ENCODE results near the gene NOS3. TPM values are rescaled to one million over a fixed set of nuclear protein-coding genes. Genes with fewer than 3 reads are reported as not detected.

NOS3 gene
- polyA plus RNA-seq, 3 donors, result 0.26 to 0.72 (median 0.39) TPM

- 30% methylated on average over 13 of the region's 16 CpGs for WGBS (ENCODE audit: insufficient coverage)
- H3K36me3 Mint-ChIP-seq, result no peaks in the 10 kb centered on the region
- peaks cover 0 to 3% (median 0%) of the 10 kb centered on the region in 7 donors for H3K9me3 Mint-ChIP-seq
- H3K4me1 Mint-ChIP-seq, result peaks cover 10% of the 10 kb centered on the region
- H3K27ac Mint-ChIP-seq, result no peak overlapping the region
- no peak for DNase-seq
- H3K9ac ChIP-seq (ENCODE audit: insufficient read depth, low read length, poor library complexity, severe bottlenecking), result no peak overlapping the region
- H3K27me3 ChIP-seq (ENCODE audit: control insufficient read depth in 2 of 2, insufficient read depth in 2 of 2, low read length in 2 of 2), result peaks cover 0 to 21% of the 10 kb centered on the region in 2 donors
- H3K4me1 ChIP-seq (ENCODE audit: control insufficient read depth in 1 of 2, insufficient read depth in 2 of 2, low read length in 2 of 2), result no peaks in the 10 kb centered on the region
- H4K20me1 ChIP-seq (ENCODE audit: insufficient read depth, low read length), result no peaks in the 10 kb centered on the region
- H2AFZ ChIP-seq (ENCODE audit: insufficient read depth, low read depth, low read length, poor library complexity, severe bottlenecking), result no peak overlapping the region
- H3K4me3 ChIP-seq (replicated peaks in 1 of 3; ENCODE audit: low read depth in 2 of 3, low read length in 3 of 3), result no peak overlapping the region
- peaks cover 22 to 74% (median 33%) of the 10 kb centered on the region in 3 donors for H3K27me3 Mint-ChIP-seq (ENCODE audit: low read depth in 3 of 3)
- H3K9me3 ChIP-seq (replicated peaks in 1 of 2; ENCODE audit: control insufficient read depth in 1 of 2, insufficient read depth in 1 of 2, low read length in 2 of 2), result no peaks in the 10 kb centered on the region
- no peak overlapping the region for H3K4me2 ChIP-seq (replicated peaks; ENCODE audit: extremely low read depth, low read length, poor library complexity, severe bottlenecking)
- no peaks in the 10 kb centered on the region for H3K79me2 ChIP-seq (ENCODE audit: insufficient read depth, low read length)
- TF ChIP-seq, protein P1, sequence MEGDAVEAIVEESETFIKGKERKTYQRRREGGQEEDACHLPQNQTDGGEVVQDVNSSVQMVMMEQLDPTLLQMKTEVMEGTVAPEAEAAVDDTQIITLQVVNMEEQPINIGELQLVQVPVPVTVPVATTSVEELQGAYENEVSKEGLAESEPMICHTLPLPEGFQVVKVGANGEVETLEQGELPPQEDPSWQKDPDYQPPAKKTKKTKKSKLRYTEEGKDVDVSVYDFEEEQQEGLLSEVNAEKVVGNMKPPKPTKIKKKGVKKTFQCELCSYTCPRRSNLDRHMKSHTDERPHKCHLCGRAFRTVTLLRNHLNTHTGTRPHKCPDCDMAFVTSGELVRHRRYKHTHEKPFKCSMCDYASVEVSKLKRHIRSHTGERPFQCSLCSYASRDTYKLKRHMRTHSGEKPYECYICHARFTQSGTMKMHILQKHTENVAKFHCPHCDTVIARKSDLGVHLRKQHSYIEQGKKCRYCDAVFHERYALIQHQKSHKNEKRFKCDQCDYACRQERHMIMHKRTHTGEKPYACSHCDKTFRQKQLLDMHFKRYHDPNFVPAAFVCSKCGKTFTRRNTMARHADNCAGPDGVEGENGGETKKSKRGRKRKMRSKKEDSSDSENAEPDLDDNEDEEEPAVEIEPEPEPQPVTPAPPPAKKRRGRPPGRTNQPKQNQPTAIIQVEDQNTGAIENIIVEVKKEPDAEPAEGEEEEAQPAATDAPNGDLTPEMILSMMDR (IDR thresholded peaks at IDR 0.05), result no peak
- H3K36me3 ChIP-seq (replicated peaks in 1 of 2; ENCODE audit: control insufficient read depth in 1 of 2, insufficient read depth in 2 of 2, low read length in 2 of 2), result no peaks in the 10 kb centered on the region
- H3K27ac ChIP-seq (ENCODE audit: low read depth in 1 of 2, low read length in 2 of 2), result no peak overlapping the region
- intact Hi-C loops (cut with micrococcal nuclease), result loop anchor here in 1 of 2 donors (5.0 kb wide), 1 partner anchor 148 kb away; no protein-coding TSS in a partner anchor
- no peak overlapping the region for H3K4me3 Mint-ChIP-seq
Observed at GRCh38 chr7:150964593-150965111, 26.2 kb upstream of the NOS3 start.

GRCh38 chr7:150965273-150965830, 25.5 kb upstream of the NOS3 start:
- Mint-ChIP-seq H3K27me3 (ENCODE audit: low read depth in 3 of 3) (peaks cover 22 to 76% (median 32%) of the 10 kb centered on the region in 3 donors), H3K27ac (no peak overlapping the region), H3K4me1 (peaks cover 7% of the 10 kb centered on the region), H3K36me3 (no peaks in the 10 kb centered on the region), H3K9me3 (peaks cover 0 to 3% (median 0%) of the 10 kb centered on the region in 7 donors), H3K4me3 (no peak overlapping the region)
- TF ChIP-seq, protein P1 (IDR thresholded peaks at IDR 0.05), result no peak
- WGBS (ENCODE audit: insufficient coverage), result 76% methylated on average over 9 of the region's 16 CpGs
- Histone ChIP-seq H3K9me3 (replicated peaks in 1 of 2; ENCODE audit: control insufficient read depth in 1 of 2, insufficient read depth in 1 of 2, low read length in 2 of 2) (no peaks in the 10 kb centered on the region), H2AFZ (ENCODE audit: insufficient read depth, low read depth, low read length, poor library complexity, severe bottlenecking) (no peak overlapping the region), H3K4me1 (ENCODE audit: control insufficient read depth in 1 of 2, insufficient read depth in 2 of 2, low read length in 2 of 2) (no peaks in the 10 kb centered on the region), H3K27me3 (ENCODE audit: control insufficient read depth in 2 of 2, insufficient read depth in 2 of 2, low read length in 2 of 2) (peaks cover 0 to 17% of the 10 kb centered on the region in 2 donors), H3K4me2 (replicated peaks; ENCODE audit: extremely low read depth, low read length, poor library complexity, severe bottlenecking) (no peak overlapping the region), H3K36me3 (replicated peaks in 1 of 2; ENCODE audit: control insufficient read depth in 1 of 2, insufficient read depth in 2 of 2, low read length in 2 of 2) (no peaks in the 10 kb centered on the region), H4K20me1 (ENCODE audit: insufficient read depth, low read length) (no peaks in the 10 kb centered on the region), H3K4me3 (replicated peaks in 1 of 3; ENCODE audit: low read depth in 2 of 3, low read length in 3 of 3) (no peak overlapping the region), H3K27ac (ENCODE audit: low read depth in 1 of 2, low read length in 2 of 2) (no peak overlapping the region), H3K9ac (ENCODE audit: insufficient read depth, low read length, poor library complexity, severe bottlenecking) (no peak overlapping the region), H3K79me2 (ENCODE audit: insufficient read depth, low read length) (no peaks in the 10 kb centered on the region)
- DNase-seq, result no peak
- intact Hi-C loops (cut with micrococcal nuclease), result no loop called here

All from CD14-positive monocyte (primary cell).